K562 (cell line): ENCODE data around the gene PRRC2A. TPM values are rescaled to one million over a fixed set of nuclear protein-coding genes. Genes with fewer than 3 reads are reported as not detected.
A peak's percentile ranks its signal among the peaks of the same experiment; 100 is the strongest.

Experiments
- BMI1 ChIP-seq: fragments of 150-350 bp; IDR thresholded peaks from 2 replicates; pipeline ENCODE4 v1.6.1; 2014; ENCODE audit warnings: low read length
- BRCA1 ChIP-seq, 2 experiments: fragments of 450-650 bp in 1 of 2; sonication (generic) in 1 of 2; formaldehyde crosslinking in 1 of 2; IDR thresholded peaks; 2 replicates each; pipeline versions ENCODE4 v1.5.0 to v1.6.1; 2017 to 2020; ENCODE audit warnings: mild to moderate bottlenecking in 1 of 2, missing genetic modification reagents in 1 of 2
- CHD1 ChIP-seq: fragments of 200-600 bp; sonication (generic); IDR thresholded peaks from one replicate; pipeline ENCODE4 v1.6.1; 2012; ENCODE audit warnings: mild to moderate bottlenecking, moderate library complexity, low read length, inconsistent platforms
- ESRRA ChIP-seq: fragments of 450-650 bp; IDR thresholded peaks from 2 replicates; pipeline ENCODE4 v1.6.1; 2014; ENCODE audit warnings: low read depth, mild to moderate bottlenecking, moderate library complexity, borderline replicate concordance
- FOXK1 ChIP-seq: sonication (generic); formaldehyde crosslinking; IDR thresholded peaks from 2 replicates; pipeline ENCODE4 v1.8.0; 2022; ENCODE audit warnings: missing genetic modification reagents, mild to moderate bottlenecking, borderline replicate concordance
- JUNB ChIP-seq: fragments of 450-650 bp; formaldehyde crosslinking; conservative IDR thresholded peaks from 2 replicates; pipeline ENCODE4 v1.4.0; 2020; ENCODE audit warnings: mild to moderate bottlenecking
- JUND ChIP-seq, 2 experiments: IDR thresholded peaks; 2 replicates in 1 of 2; 3 replicates in 1 of 2; pipeline ENCODE4 v1.6.1; 2011; ENCODE audit warnings: borderline replicate concordance in 2 of 2, low read depth in 2 of 2, low read length in 2 of 2, improper control_type of control experiment in 1 of 2, missing biosample characterization in 1 of 2, missing genetic modification characterization in 1 of 2, missing genetic modification reagents in 1 of 2
- MCM7 ChIP-seq, 2 experiments: fragments of 450-650 bp; IDR thresholded peaks; 2 replicates each; pipeline ENCODE4 v1.6.1; 2016 to 2018
- POLR2A ChIP-seq: fragments of 450-650 bp; conservative IDR thresholded peaks from 2 replicates; pipeline ENCODE4 v1.6.1; 2016
- PTRF ChIP-seq: fragments of 450-650 bp; IDR thresholded peaks from 2 replicates; pipeline ENCODE4 v1.6.1; 2016; ENCODE audit warnings: mild to moderate bottlenecking, missing genetic modification characterization, missing compliant biosample characterization
- RB1 ChIP-seq: fragments of 450-650 bp; IDR thresholded peaks from 2 replicates; pipeline ENCODE4 v1.6.1; 2017; ENCODE audit warnings: low read depth, mild to moderate bottlenecking
- RBM22 ChIP-seq: fragments of 200-400 bp; formaldehyde crosslinking; IDR thresholded peaks from 2 replicates; pipeline ENCODE4 v1.6.1; 2018; ENCODE audit warnings: low read length, low read depth; ENCODE audit not compliant: poor library complexity, severe bottlenecking
- SMARCA4 ChIP-seq: fragments of 450-650 bp; IDR thresholded peaks from 2 replicates; pipeline ENCODE4 v1.6.1; 2016
- TGIF2 ChIP-seq: sonication (generic); formaldehyde crosslinking; IDR thresholded peaks from 2 replicates; pipeline ENCODE4 v1.8.1; 2022; ENCODE audit warnings: mild to moderate bottlenecking, missing genetic modification reagents, moderate library complexity
- ZNF121 ChIP-seq: sonication (generic); formaldehyde crosslinking; conservative IDR thresholded peaks from 2 replicates; pipeline ENCODE4 v1.8.0; 2022; ENCODE audit warnings: missing genetic modification reagents
- ZNF124 ChIP-seq: sonication (generic); formaldehyde crosslinking; IDR thresholded peaks from 2 replicates; pipeline ENCODE4 v1.8.1; 2022; ENCODE audit warnings: missing genetic modification reagents
- ZNF175 ChIP-seq: fragments of 200-800 bp; sonication (Bioruptor generic); IDR thresholded peaks from 2 replicates; pipeline ENCODE4 v1.6.1; 2016; ENCODE audit warnings: low read depth, mild to moderate bottlenecking, missing genetic modification characterization, missing compliant biosample characterization
- ZNF274 ChIP-seq: IDR thresholded peaks from 2 replicates; pipeline ENCODE4 v1.6.1; 2011; ENCODE audit warnings: low read depth, mild to moderate bottlenecking, low read length, moderate library complexity, borderline replicate concordance
- ZNF507 ChIP-seq: conservative IDR thresholded peaks from 2 replicates; pipeline ENCODE4 v1.6.1; 2017; ENCODE audit warnings: missing genetic modification characterization, missing compliant biosample characterization
- ZNF699 ChIP-seq: fragments of 250-450 bp; sonication (Bioruptor Pico); IDR thresholded peaks from 2 replicates; pipeline ENCODE4 v1.8.0; 2021; ENCODE audit warnings: mild to moderate bottlenecking, moderate library complexity; ENCODE audit not compliant: insufficient replicate concordance
- polyA plus RNA-seq, 8 experiments: library from polyadenylated mRNA; depleted of rRNA in 4 of 8; stranded (reverse) in 5 of 8; unstranded in 3 of 8; fragments of >200 nt; fragmentation: Nextera tagmentation in 2 of 8; fragmentation: Illumina TruSeq in 1 of 8; extraction: Ambion mirVana in 2 of 8; extraction: Trizol in 1 of 8; gene quantifications; 2 replicates each; pipeline versions ENCODE4 v1.2.1 to v1.2.3, GENCODE V29; 2011 to 2014; ENCODE audit warnings: inconsistent platforms in 1 of 8, missing spikeins in 1 of 8
- total RNA-seq, 7 experiments: library from RNA; depleted of rRNA in 6 of 7; stranded (reverse); fragments of >200 nt in 6 of 7; fragmentation: Illumina TruSeq in 2 of 7; extraction: Trizol in 2 of 7; gene quantifications; 2 replicates each; pipeline versions ENCODE4 v1.2.1 to v1.2.3, GENCODE V29; 2011 to 2021; ENCODE audit warnings: low replicate concordance in 1 of 7
- TF ChIP-seq, protein P1 (sequence below): sonication (generic); formaldehyde crosslinking; IDR thresholded peaks from 2 replicates; pipeline ENCODE4 v1.8.0; 2023; ENCODE audit warnings: mild to moderate bottlenecking, missing genetic modification reagents
- TF ChIP-seq, protein P2 (sequence below): sonication (generic); formaldehyde crosslinking; IDR thresholded peaks from 2 replicates; pipeline ENCODE4 v1.8.1; 2022; ENCODE audit warnings: missing genetic modification reagents
- TF ChIP-seq, protein P3 (sequence below): fragments of 450-650 bp; formaldehyde crosslinking; IDR thresholded peaks from 2 replicates; pipeline ENCODE4 v1.4.0; 2020; ENCODE audit warnings: mild to moderate bottlenecking, moderate library complexity

PRRC2A gene
- total and polyA plus RNA-seq, 9 of the 15 experiments (the other 6 are each of a cell fraction or from before 2014, with no cell fraction given) = 1.0 to 332 (median 63.0) TPM

DNA sequence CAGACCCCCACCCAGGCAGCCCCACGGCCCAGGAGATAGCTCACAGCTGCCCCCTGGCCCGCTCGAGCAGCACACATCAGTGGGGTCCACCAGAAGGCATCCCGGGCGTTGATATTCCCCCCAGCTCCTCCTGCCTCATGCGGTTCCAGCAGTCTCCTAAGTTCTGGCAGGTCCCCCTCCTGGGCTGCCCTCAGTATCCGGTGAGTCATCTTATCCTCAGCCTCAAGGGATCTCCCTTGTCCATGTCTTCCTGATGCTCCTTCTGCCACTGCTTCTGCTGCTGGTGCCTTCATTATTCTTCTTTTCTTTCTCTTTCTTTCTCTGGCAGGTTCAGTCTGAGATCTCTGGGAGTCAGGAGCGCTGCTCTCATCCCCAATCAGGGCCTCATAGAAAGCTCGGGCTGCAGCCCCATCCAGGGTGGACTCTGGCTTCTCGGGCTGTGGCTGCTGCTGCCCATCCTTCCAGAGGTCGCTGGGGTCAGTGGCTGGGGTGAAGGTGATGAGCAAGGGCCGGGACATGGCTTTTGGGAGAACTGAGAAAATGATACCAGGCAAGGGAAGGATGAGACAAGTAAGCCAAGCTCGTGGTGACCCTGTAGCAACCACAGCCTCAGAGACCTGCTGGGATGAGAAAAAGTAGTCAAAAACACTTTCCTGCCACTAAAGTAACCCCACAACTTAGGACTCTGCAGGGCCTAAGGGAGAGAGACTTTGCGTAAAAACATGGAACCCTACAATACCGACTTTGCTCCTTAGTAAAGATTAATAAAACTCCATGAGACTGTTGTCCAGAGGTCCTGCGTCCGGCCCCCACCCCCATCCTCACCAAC lies 43.7 kb downstream of the PRRC2A start (continued):
- TF ChIP-seq, protein P1, sequence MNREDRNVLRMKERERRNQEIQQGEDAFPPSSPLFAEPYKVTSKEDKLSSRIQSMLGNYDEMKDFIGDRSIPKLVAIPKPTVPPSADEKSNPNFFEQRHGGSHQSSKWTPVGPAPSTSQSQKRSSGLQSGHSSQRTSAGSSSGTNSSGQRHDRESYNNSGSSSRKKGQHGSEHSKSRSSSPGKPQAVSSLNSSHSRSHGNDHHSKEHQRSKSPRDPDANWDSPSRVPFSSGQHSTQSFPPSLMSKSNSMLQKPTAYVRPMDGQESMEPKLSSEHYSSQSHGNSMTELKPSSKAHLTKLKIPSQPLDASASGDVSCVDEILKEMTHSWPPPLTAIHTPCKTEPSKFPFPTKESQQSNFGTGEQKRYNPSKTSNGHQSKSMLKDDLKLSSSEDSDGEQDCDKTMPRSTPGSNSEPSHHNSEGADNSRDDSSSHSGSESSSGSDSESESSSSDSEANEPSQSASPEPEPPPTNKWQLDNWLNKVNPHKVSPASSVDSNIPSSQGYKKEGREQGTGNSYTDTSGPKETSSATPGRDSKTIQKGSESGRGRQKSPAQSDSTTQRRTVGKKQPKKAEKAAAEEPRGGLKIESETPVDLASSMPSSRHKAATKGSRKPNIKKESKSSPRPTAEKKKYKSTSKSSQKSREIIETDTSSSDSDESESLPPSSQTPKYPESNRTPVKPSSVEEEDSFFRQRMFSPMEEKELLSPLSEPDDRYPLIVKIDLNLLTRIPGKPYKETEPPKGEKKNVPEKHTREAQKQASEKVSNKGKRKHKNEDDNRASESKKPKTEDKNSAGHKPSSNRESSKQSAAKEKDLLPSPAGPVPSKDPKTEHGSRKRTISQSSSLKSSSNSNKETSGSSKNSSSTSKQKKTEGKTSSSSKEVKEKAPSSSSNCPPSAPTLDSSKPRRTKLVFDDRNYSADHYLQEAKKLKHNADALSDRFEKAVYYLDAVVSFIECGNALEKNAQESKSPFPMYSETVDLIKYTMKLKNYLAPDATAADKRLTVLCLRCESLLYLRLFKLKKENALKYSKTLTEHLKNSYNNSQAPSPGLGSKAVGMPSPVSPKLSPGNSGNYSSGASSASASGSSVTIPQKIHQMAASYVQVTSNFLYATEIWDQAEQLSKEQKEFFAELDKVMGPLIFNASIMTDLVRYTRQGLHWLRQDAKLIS (CRISPR knock-in tag) = no peak
- TF ChIP-seq, protein P2, sequence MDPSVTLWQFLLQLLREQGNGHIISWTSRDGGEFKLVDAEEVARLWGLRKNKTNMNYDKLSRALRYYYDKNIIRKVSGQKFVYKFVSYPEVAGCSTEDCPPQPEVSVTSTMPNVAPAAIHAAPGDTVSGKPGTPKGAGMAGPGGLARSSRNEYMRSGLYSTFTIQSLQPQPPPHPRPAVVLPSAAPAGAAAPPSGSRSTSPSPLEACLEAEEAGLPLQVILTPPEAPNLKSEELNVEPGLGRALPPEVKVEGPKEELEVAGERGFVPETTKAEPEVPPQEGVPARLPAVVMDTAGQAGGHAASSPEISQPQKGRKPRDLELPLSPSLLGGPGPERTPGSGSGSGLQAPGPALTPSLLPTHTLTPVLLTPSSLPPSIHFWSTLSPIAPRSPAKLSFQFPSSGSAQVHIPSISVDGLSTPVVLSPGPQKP (CRISPR knock-in tag) = no peak
- TF ChIP-seq ZNF274 = no peak
- TF ChIP-seq ESRRA = peak; percentile 79
- no peak for TF ChIP-seq RB1
- peak; percentile 63 for TF ChIP-seq POLR2A
- TF ChIP-seq BMI1 = no peak
- TF ChIP-seq ZNF507 (tag) = no peak
- TF ChIP-seq BRCA1 (IDR thresholded peaks at IDR 0.05) = no peak
- no peak for TF ChIP-seq BRCA1 (CRISPR knock-in tag; IDR thresholded peaks at IDR 0.05)
- no peak for TF ChIP-seq ZNF121 (CRISPR knock-in tag)
- no peak for TF ChIP-seq ZNF124 (CRISPR knock-in tag)
- TF ChIP-seq PTRF (tag) = no peak
- no peak for TF ChIP-seq TGIF2 (CRISPR knock-in tag)
- no peak; the same call in none of the 2 replicates for TF ChIP-seq ZNF175 (CRISPR knock-in tag)
- no peak for TF ChIP-seq MCM7 (IDR thresholded peaks at IDR 0.05)
- TF ChIP-seq CHD1 = no peak
- TF ChIP-seq SMARCA4 = peak; percentile 96
- TF ChIP-seq RBM22 = peak; percentile 45
- TF ChIP-seq ZNF699 (CRISPR knock-in tag) = no peak
- no peak; the same call in 1 of the 2 replicates for TF ChIP-seq FOXK1
- TF ChIP-seq, protein P3, sequence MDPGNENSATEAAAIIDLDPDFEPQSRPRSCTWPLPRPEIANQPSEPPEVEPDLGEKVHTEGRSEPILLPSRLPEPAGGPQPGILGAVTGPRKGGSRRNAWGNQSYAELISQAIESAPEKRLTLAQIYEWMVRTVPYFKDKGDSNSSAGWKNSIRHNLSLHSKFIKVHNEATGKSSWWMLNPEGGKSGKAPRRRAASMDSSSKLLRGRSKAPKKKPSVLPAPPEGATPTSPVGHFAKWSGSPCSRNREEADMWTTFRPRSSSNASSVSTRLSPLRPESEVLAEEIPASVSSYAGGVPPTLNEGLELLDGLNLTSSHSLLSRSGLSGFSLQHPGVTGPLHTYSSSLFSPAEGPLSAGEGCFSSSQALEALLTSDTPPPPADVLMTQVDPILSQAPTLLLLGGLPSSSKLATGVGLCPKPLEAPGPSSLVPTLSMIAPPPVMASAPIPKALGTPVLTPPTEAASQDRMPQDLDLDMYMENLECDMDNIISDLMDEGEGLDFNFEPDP = peak; percentile 48; the same call in 1 of the 2 replicates
- TF ChIP-seq JUND (IDR thresholded peaks at IDR 0.05; ENCODE audit: borderline replicate concordance, low read depth, low read length) = peak; percentile 99
- TF ChIP-seq JUND (tag; IDR thresholded peaks at IDR 0.05; ENCODE audit: borderline replicate concordance, low read depth, low read length) = peak; percentile 95
- TF ChIP-seq JUNB (CRISPR knock-in tag) = peak; percentile 71
